MCF 10A (cell line): ENCODE results near the gene AKR1C2. TPM values are rescaled to one million over a fixed set of nuclear protein-coding genes. Genes with fewer than 3 reads are reported as not detected.
"Not testable (repeated sequence)": the region's sequence is repeated elsewhere in the genome, so short reads cannot be mapped to it uniquely, and the experiment has no call there.

ENCODE experiments used
- BruUV-seq: library from RNA; stranded (reverse); fragments of 400-500 nt; replicated peaks from 2 replicates; lab custom pipeline; 2021; lab: Mats Ljungman, UMichigan
- CTCF ChIA-PET: fragments of 300-600 bp; sonication (Branson Sonifier 250); formaldehyde crosslinking; extraction: SDS; loops from one replicate; lab custom pipeline; 2021; ENCODE audit warnings: antibody characterized with exemption, inconsistent platforms; lab: Yijun Ruan, JAX
- POLR2A ChIA-PET: fragments of 300-600, 350-650 bp; sonication (Branson Sonifier 250); formaldehyde crosslinking; extraction: SDS; loops from one replicate; lab custom pipeline; 2020; ENCODE audit warnings: antibody characterized with exemption, inconsistent platforms; lab: Yijun Ruan, JAX
- DNase-seq: peaks from one replicate; pipeline ENCODE4 v3.0.0-alpha.2; 2018; ENCODE audit not compliant: unreplicated experiment
- H3K27ac Mint-ChIP-seq: one replicate; pipeline ENCODE4 v1.8.0; 2022; ENCODE audit warnings: mild to moderate bottlenecking, low read depth, mixed read lengths; ENCODE audit not compliant: unreplicated experiment
- H3K27me3 Mint-ChIP-seq: one replicate; pipeline ENCODE4 v1.8.0; 2022; ENCODE audit warnings: mixed read lengths; ENCODE audit not compliant: insufficient read depth, unreplicated experiment
- H3K36me3 Mint-ChIP-seq: one replicate; pipeline ENCODE4 v1.8.0; 2022; ENCODE audit warnings: mild to moderate bottlenecking, moderate library complexity, mixed read lengths; ENCODE audit not compliant: insufficient read depth, unreplicated experiment
- H3K4me1 Mint-ChIP-seq: one replicate; pipeline ENCODE4 v1.8.0; 2022; ENCODE audit warnings: mixed read lengths; ENCODE audit not compliant: insufficient read depth, unreplicated experiment
- H3K4me3 Mint-ChIP-seq: one replicate; pipeline ENCODE4 v1.8.0; 2022; ENCODE audit warnings: mild to moderate bottlenecking, moderate library complexity, mixed read lengths; ENCODE audit not compliant: unreplicated experiment
- H3K9me3 Mint-ChIP-seq: one replicate; pipeline ENCODE4 v1.8.0; 2022; ENCODE audit warnings: mixed read lengths; ENCODE audit not compliant: unreplicated experiment
- CTCF ChIP-seq: fragments of 200-600 bp; IDR thresholded peaks from one replicate; pipeline ENCODE4 v1.8.0; 2022; ENCODE audit warnings: antibody characterized with exemption, mild to moderate bottlenecking; ENCODE audit not compliant: unreplicated experiment
- intact Hi-C: fragments of 100-400 bp; cut with micrococcal nuclease; formaldehyde crosslinking; loops from 2 replicates; pipeline ENCODE4 v1.14.1; 2022
- total RNA-seq: library from RNA; stranded (reverse); gene quantifications from 2 replicates; pipeline ENCODE4 v1.2.3, GENCODE V29; 2022

AKR1C2 gene
- total RNA-seq, 1 experiment from 2014 or later, result 19.7 TPM

GRCh38 chr10:5033061-5033778 lies 29.6 kb upstream of the AKR1C2 start:
- H3K27ac Mint-ChIP-seq, result peak overlapping the region; percentile 86
- CTCF ChIA-PET, result no interaction called here
- H3K9me3 Mint-ChIP-seq, result peaks cover 14% of the 10 kb centered on the region
- peak; percentile 90 for DNase-seq
- intact Hi-C loops, result no loop called here
- H3K4me1 Mint-ChIP-seq, result peaks cover 19% of the 10 kb centered on the region
- BruUV-seq, result no TSS peak
- H3K27me3 Mint-ChIP-seq, result no peaks in the 10 kb centered on the region
- no peaks in the 10 kb centered on the region for H3K36me3 Mint-ChIP-seq
- no peak for TF ChIP-seq CTCF
- H3K4me3 Mint-ChIP-seq, result peak overlapping the region; percentile 32
- POLR2A ChIA-PET, result interaction anchor here (0.7 to 1.3 kb wide), 4 partner anchors 8 to 80 kb away, joined by 3 to 4 read pairs (median 4); no protein-coding TSS in a partner anchor

- BruUV-seq, CTCF ChIA-PET, intact Hi-C loops, DNase-seq, H3K27ac Mint-ChIP-seq, H3K27me3 Mint-ChIP-seq, H3K4me3 Mint-ChIP-seq, H3K36me3 Mint-ChIP-seq: not testable (repeated sequence)
- POLR2A ChIA-PET, result interaction anchor here (0.8 to 1.3 kb wide), 2 partner anchors 9 to 10 kb away, joined by 3 to 4 read pairs; no protein-coding TSS in a partner anchor
- peaks cover 14% of the 10 kb centered on the region for H3K9me3 Mint-ChIP-seq
- peaks cover 19% of the 10 kb centered on the region for H3K4me1 Mint-ChIP-seq
Observed at GRCh38 chr10:5032444-5032843, 28.8 kb upstream of the AKR1C2 start.

GRCh38 chr10:5031588-5031987 lies 27.9 kb upstream of the AKR1C2 start:
- peaks cover 14% of the 10 kb centered on the region for H3K9me3 Mint-ChIP-seq
- ChIA-PET POLR2A (interaction anchor here (0.8 to 1.4 kb wide), 3 partner anchors 9 to 20 kb away, joined by 3 read pairs; no protein-coding TSS in a partner anchor), CTCF (interaction anchor here (0.5 to 1.6 kb wide), 4 partner anchors 63 to 404 kb away, joined by 3 to 6 read pairs (median 4); partner anchors contain the start of gene AKR1C3)
- H3K27me3 Mint-ChIP-seq, H3K4me3 Mint-ChIP-seq, H3K36me3 Mint-ChIP-seq, DNase-seq, intact Hi-C loops, BruUV-seq: not testable (repeated sequence)
- peak overlapping the region; percentile 17 for H3K27ac Mint-ChIP-seq
- peaks cover 19% of the 10 kb centered on the region for H3K4me1 Mint-ChIP-seq

- intact Hi-C loops, result no loop called here
- H3K4me1 Mint-ChIP-seq, result peaks cover 23% of the 10 kb centered on the region
- no peak overlapping the region for H3K4me3 Mint-ChIP-seq
- DNase-seq, result no peak
- no peaks in the 10 kb centered on the region for H3K27me3 Mint-ChIP-seq
- peak overlapping the region; percentile 17 for H3K27ac Mint-ChIP-seq
- CTCF ChIA-PET, result interaction anchor here (0.6 to 1.6 kb wide), 3 partner anchors 73 to 404 kb away, joined by 3 to 6 read pairs (median 5); no protein-coding TSS in a partner anchor
- TF ChIP-seq CTCF, result no peak
- BruUV-seq, result no TSS peak
- no peaks in the 10 kb centered on the region for H3K36me3 Mint-ChIP-seq
- H3K9me3 Mint-ChIP-seq, result peaks cover 14% of the 10 kb centered on the region
- POLR2A ChIA-PET, result interaction anchor here (0.8 to 1.4 kb wide), 2 partner anchors 8 to 21 kb away, joined by 3 read pairs; no protein-coding TSS in a partner anchor
Observed at GRCh38 chr10:5030989-5031388, 27.3 kb upstream of the AKR1C2 start.

GRCh38 chr10:5025461-5025881 lies 21.8 kb upstream of the AKR1C2 start:
- POLR2A ChIA-PET, result interaction anchor here (0.6 to 2.1 kb wide), 7 partner anchors 8 to 864 kb away, joined by 3 to 8 read pairs (median 3); partner anchors contain the start of genes AKR1C3, ANKRD16 and FBH1

More at GRCh38 chr10:5025461-5025881, 21.8 kb upstream of the AKR1C2 start:
- CTCF ChIA-PET, result interaction anchor here (0.9 kb wide), 1 partner anchor 198 kb away, joined by 3 read pairs; no protein-coding TSS in a partner anchor
- Mint-ChIP-seq H3K4me1 (peaks cover 33% of the 10 kb centered on the region), H3K4me3 (peak overlapping the region; percentile 27), H3K27ac (peak overlapping the region; percentile 44)
- BruUV-seq, intact Hi-C loops, DNase-seq, H3K36me3 Mint-ChIP-seq, H3K9me3 Mint-ChIP-seq, H3K27me3 Mint-ChIP-seq: not testable (repeated sequence)
